HepG2 (cell line): ENCODE data around the gene PC. TPM values are rescaled to one million over a fixed set of nuclear protein-coding genes. Genes with fewer than 3 reads are reported as not detected.

Experiments used
- ASH2L ChIP-seq: fragments of 300-600, 200-600 bp; sonication (generic); IDR thresholded peaks from 2 replicates; pipeline ENCODE4 v1.7.0; 2017; ENCODE audit warnings: low read depth, mild to moderate bottlenecking, moderate library complexity, mixed read lengths, low read length; ENCODE audit not compliant: insufficient read length
- BRD4 ChIP-seq: sonication (generic); formaldehyde crosslinking; IDR thresholded peaks from 2 replicates; pipeline ENCODE4 v1.4.0; 2020; ENCODE audit warnings: missing genetic modification reagents
- CBX5 ChIP-seq: sonication (generic); formaldehyde crosslinking; IDR thresholded peaks from 2 replicates; pipeline ENCODE4 v1.4.0; 2020; ENCODE audit warnings: missing genetic modification reagents, borderline replicate concordance
- DR1 ChIP-seq: sonication (generic); formaldehyde crosslinking; IDR thresholded peaks from 2 replicates; pipeline ENCODE4 v1.8.0; 2021; ENCODE audit warnings: mild to moderate bottlenecking, missing genetic modification reagents, inconsistent platforms
- FOXJ3 ChIP-seq: sonication (generic); formaldehyde crosslinking; IDR thresholded peaks from 2 replicates; pipeline ENCODE4 v1.4.0; 2020; ENCODE audit warnings: missing genetic modification reagents, mild to moderate bottlenecking, borderline replicate concordance
- HNF4A ChIP-seq: sonication (generic); formaldehyde crosslinking; IDR thresholded peaks from 2 replicates; pipeline ENCODE4 v1.4.0; 2020; ENCODE audit warnings: missing genetic modification reagents
- MED13 ChIP-seq: sonication (generic); formaldehyde crosslinking; IDR thresholded peaks from 2 replicates; pipeline ENCODE4 v1.5.0; 2020; ENCODE audit warnings: missing genetic modification reagents
- PAF1 ChIP-seq: IDR thresholded peaks from 2 replicates; pipeline ENCODE4 v1.6.1; 2016; ENCODE audit warnings: missing genetic modification reagents, missing compliant biosample characterization
- SKI ChIP-seq: fragments of 450-650 bp; IDR thresholded peaks from one replicate; pipeline ENCODE4 v1.6.1; 2018; ENCODE audit warnings: mild to moderate bottlenecking; ENCODE audit not compliant: partially characterized antibody
- SMYD3 ChIP-seq: sonication (generic); formaldehyde crosslinking; IDR thresholded peaks from 2 replicates; pipeline ENCODE4 v1.8.1; 2023; ENCODE audit warnings: mild to moderate bottlenecking, missing genetic modification reagents
- STAT6 ChIP-seq: sonication (generic); formaldehyde crosslinking; IDR thresholded peaks from 2 replicates; pipeline ENCODE4 v1.4.0; 2020; ENCODE audit warnings: missing genetic modification reagents, mild to moderate bottlenecking, borderline replicate concordance
- TRIM24 ChIP-seq: sonication (generic); formaldehyde crosslinking; IDR thresholded peaks from 2 replicates; pipeline ENCODE4 v1.8.0; 2022; ENCODE audit warnings: mild to moderate bottlenecking, missing genetic modification reagents
- ZBTB2 ChIP-seq: sonication (generic); formaldehyde crosslinking; IDR thresholded peaks from 2 replicates; pipeline ENCODE4 v1.8.0; 2022; ENCODE audit warnings: low read depth, missing genetic modification reagents
- ZFAT ChIP-seq: sonication (generic); formaldehyde crosslinking; conservative IDR thresholded peaks from 2 replicates; pipeline ENCODE4 v1.8.1; 2023; ENCODE audit warnings: missing genetic modification reagents, inconsistent platforms
- ZFP36L2 ChIP-seq: sonication (generic); formaldehyde crosslinking; IDR thresholded peaks from 2 replicates; pipeline ENCODE4 v1.4.0; 2020; ENCODE audit warnings: missing genetic modification reagents
- ZKSCAN1 ChIP-seq: fragments of 150-350 bp; IDR thresholded peaks from 2 replicates; pipeline ENCODE4 v1.6.1; 2014; ENCODE audit warnings: low read length
- ZKSCAN8 ChIP-seq: IDR thresholded peaks from 2 replicates; pipeline ENCODE4 v1.6.1; 2016; ENCODE audit warnings: borderline replicate concordance, missing genetic modification reagents, missing compliant biosample characterization
- ZNF546 ChIP-seq: sonication (generic); formaldehyde crosslinking; conservative IDR thresholded peaks from 2 replicates; pipeline ENCODE4 v1.8.1; 2023; ENCODE audit warnings: mild to moderate bottlenecking, missing genetic modification reagents
- ZNF577 ChIP-seq: sonication (generic); formaldehyde crosslinking; IDR thresholded peaks from 2 replicates; pipeline ENCODE4 v1.4.0; 2020; ENCODE audit warnings: mild to moderate bottlenecking, low read depth, missing genetic modification reagents, borderline replicate concordance
- ZNF878 ChIP-seq: sonication (generic); formaldehyde crosslinking; IDR thresholded peaks from 2 replicates; pipeline ENCODE4 v1.8.1; 2023; ENCODE audit warnings: mild to moderate bottlenecking, missing genetic modification reagents, moderate library complexity
- ZSCAN31 ChIP-seq: sonication (generic); formaldehyde crosslinking; IDR thresholded peaks from 2 replicates; pipeline ENCODE4 v1.5.0; 2020; ENCODE audit warnings: low read depth, mild to moderate bottlenecking, missing genetic modification reagents
- polyA plus RNA-seq, 8 experiments: library from polyadenylated mRNA; depleted of rRNA in 3 of 8; stranded (reverse) in 7 of 8; unstranded in 1 of 8; fragments of >200 nt; fragmentation: Illumina TruSeq in 4 of 8; extraction: Trizol in 4 of 8; gene quantifications; 2 replicates each; pipeline versions ENCODE4 v1.2.1 to v1.2.3, GENCODE V29; 2011 to 2016; ENCODE audit warnings: low read depth in 4 of 8, missing spikeins in 1 of 8, mixed read lengths in 1 of 8; ENCODE audit not compliant: insufficient read depth in 1 of 8
- total RNA-seq, 5 experiments: library from RNA; depleted of rRNA; stranded (reverse); fragments of >200 nt; fragmentation: Illumina TruSeq; extraction: Trizol; gene quantifications; 2 replicates each; pipeline ENCODE4 v1.2.3, GENCODE V29; 2016; ENCODE audit warnings: low read depth in 1 of 5
- TF ChIP-seq, protein P1 (sequence below): fragments of 450-650 bp; IDR thresholded peaks from 2 replicates; pipeline ENCODE4 v1.6.1; 2016
- TF ChIP-seq, protein P2 (sequence below): sonication (generic); formaldehyde crosslinking; IDR thresholded peaks from 2 replicates; pipeline ENCODE4 v1.5.0; 2020; ENCODE audit warnings: missing genetic modification reagents
- TF ChIP-seq, protein P3 (sequence below): IDR thresholded peaks from 2 replicates; pipeline ENCODE4 v1.6.1; 2016; ENCODE audit warnings: low read depth, borderline replicate concordance

PC gene
- total and polyA plus RNA-seq, 2 of the 13 experiments (the other 11 are each of a cell fraction or from before 2014, with no cell fraction given), result 29.0 to 39.0 TPM

GRCh38 chr11:66891851-66892660 is 66.1 kb downstream of the PC start (continued):
- TF ChIP-seq STAT6 (CRISPR knock-in tag), result no peak
- TF ChIP-seq FOXJ3 (CRISPR knock-in tag), result no peak
- no peak for TF ChIP-seq BRD4 (CRISPR knock-in tag)
- TF ChIP-seq ZKSCAN8 (CRISPR knock-in tag), result no peak
- TF ChIP-seq HNF4A (CRISPR knock-in tag), result peak; percentile 37; the same call in 1 of the 2 replicates
- TF ChIP-seq ZNF577, result no peak
- TF ChIP-seq DR1, result no peak
- no peak for TF ChIP-seq ZKSCAN1
- TF ChIP-seq, protein P1, sequence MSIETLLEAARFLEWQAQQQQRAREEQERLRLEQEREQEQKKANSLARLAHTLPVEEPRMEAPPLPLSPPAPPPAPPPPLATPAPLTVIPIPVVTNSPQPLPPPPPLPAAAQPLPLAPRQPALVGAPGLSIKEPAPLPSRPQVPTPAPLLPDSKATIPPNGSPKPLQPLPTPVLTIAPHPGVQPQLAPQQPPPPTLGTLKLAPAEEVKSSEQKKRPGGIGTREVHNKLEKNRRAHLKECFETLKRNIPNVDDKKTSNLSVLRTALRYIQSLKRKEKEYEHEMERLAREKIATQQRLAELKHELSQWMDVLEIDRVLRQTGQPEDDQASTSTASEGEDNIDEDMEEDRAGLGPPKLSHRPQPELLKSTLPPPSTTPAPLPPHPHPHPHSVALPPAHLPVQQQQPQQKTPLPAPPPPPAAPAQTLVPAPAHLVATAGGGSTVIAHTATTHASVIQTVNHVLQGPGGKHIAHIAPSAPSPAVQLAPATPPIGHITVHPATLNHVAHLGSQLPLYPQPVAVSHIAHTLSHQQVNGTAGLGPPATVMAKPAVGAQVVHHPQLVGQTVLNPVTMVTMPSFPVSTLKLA, result no peak
- TF ChIP-seq TRIM24, result no peak
- TF ChIP-seq ZSCAN31 (CRISPR knock-in tag), result no peak
- TF ChIP-seq SMYD3 (CRISPR knock-in tag), result no peak
- TF ChIP-seq CBX5 (CRISPR knock-in tag), result peak; percentile 70; the same call in 1 of the 2 replicates
- no peak for TF ChIP-seq ZBTB2 (CRISPR knock-in tag)
- no peak for TF ChIP-seq SKI
- no peak for TF ChIP-seq ZNF546 (CRISPR knock-in tag)
- TF ChIP-seq ASH2L, result no peak
- no peak for TF ChIP-seq PAF1
- no peak for TF ChIP-seq ZNF878 (CRISPR knock-in tag)
- TF ChIP-seq, protein P2, sequence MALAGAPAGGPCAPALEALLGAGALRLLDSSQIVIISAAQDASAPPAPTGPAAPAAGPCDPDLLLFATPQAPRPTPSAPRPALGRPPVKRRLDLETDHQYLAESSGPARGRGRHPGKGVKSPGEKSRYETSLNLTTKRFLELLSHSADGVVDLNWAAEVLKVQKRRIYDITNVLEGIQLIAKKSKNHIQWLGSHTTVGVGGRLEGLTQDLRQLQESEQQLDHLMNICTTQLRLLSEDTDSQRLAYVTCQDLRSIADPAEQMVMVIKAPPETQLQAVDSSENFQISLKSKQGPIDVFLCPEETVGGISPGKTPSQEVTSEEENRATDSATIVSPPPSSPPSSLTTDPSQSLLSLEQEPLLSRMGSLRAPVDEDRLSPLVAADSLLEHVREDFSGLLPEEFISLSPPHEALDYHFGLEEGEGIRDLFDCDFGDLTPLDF (CRISPR knock-in tag), result no peak
- no peak for TF ChIP-seq ZFP36L2
- TF ChIP-seq MED13 (CRISPR knock-in tag), result no peak
- no peak for TF ChIP-seq ZFAT (CRISPR knock-in tag)
- TF ChIP-seq, protein P3, sequence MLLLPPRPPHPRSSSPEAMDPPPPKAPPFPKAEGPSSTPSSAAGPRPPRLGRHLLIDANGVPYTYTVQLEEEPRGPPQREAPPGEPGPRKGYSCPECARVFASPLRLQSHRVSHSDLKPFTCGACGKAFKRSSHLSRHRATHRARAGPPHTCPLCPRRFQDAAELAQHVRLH (CRISPR knock-in tag), result peak; percentile 40; the same call in 1 of the 2 replicates
